Heart left ventricle (tissue), 16 donors: ENCODE measurements around the gene EBF4. TPM values are rescaled to one million over a fixed set of nuclear protein-coding genes. Genes with fewer than 3 reads are reported as not detected.

Source experiments
- ATAC-seq, 4 donors: fragments of 200-7000 bp; cut with Tn5 transposase; one replicate each; pipeline ENCODE4 v1.9.1; 2020 to 2022; ENCODE audit warnings: moderate library complexity in 4 of 4, mild to moderate bottlenecking in 3 of 4, moderate number of reproducible peaks in 1 of 4
- DNase-seq, 5 donors: peaks; one replicate each; pipeline ENCODE4 v3.0.0-alpha.2; 2020
- H3K27ac ChIP-seq, 12 donors: fragments of 200-600 bp; sonication (generic) in 4 of 12; one replicate each; pipeline versions ENCODE4 v1.5.0 to v1.8.0; 2016 to 2022; ENCODE audit warnings: mild to moderate bottlenecking in 2 of 12
- H3K27me3 ChIP-seq, 9 donors: fragments of 200-600 bp; sonication (generic) in 2 of 9; one replicate each; pipeline versions ENCODE4 v1.5.1 to v1.8.0; 2016 to 2022; ENCODE audit warnings: mild to moderate bottlenecking in 3 of 9
- H3K36me3 ChIP-seq, 9 donors: fragments of 200-600 bp; sonication (generic) in 2 of 9; one replicate each; pipeline versions ENCODE4 v1.5.0 to v1.8.0; 2018 to 2022; ENCODE audit warnings: mild to moderate bottlenecking in 2 of 9
- H3K4me1 ChIP-seq, 12 donors: fragments of 200-600 bp; sonication (generic) in 4 of 12; one replicate each; pipeline versions ENCODE4 v1.5.0 to v1.8.0; 2016 to 2022; ENCODE audit warnings: mild to moderate bottlenecking in 3 of 12
- H3K4me3 ChIP-seq, 12 donors: fragments of 200-600 bp; sonication (generic) in 4 of 12; one replicate each; pipeline versions ENCODE4 v1.5.0 to v1.8.0; 2017 to 2022; ENCODE audit warnings: mild to moderate bottlenecking in 9 of 12, moderate library complexity in 4 of 12
- H3K9me3 ChIP-seq, 12 donors: fragments of 200-600 bp; sonication (generic) in 4 of 12; one replicate each; pipeline versions ENCODE4 v1.5.0 to v1.8.0; 2016 to 2022; ENCODE audit warnings: mild to moderate bottlenecking in 1 of 12
- CTCF ChIP-seq, 12 donors: fragments of 200-600 bp; sonication (generic) in 4 of 12; IDR thresholded peaks; one replicate each; pipeline versions ENCODE4 v1.5.0 to v1.8.0; 2018 to 2022; ENCODE audit warnings: antibody characterized with exemption in 12 of 12, mild to moderate bottlenecking in 5 of 12
- POLR2A ChIP-seq, 2 donors: fragments of 450-650 bp; IDR thresholded peaks; one replicate each; pipeline ENCODE4 v1.6.1; 2017; ENCODE audit warnings: antibody characterized with exemption in 2 of 2, mild to moderate bottlenecking in 2 of 2, moderate library complexity in 2 of 2
- WGBS, 4 donors: extraction: QIAGEN DNeasy Blood & Tissue Kit in 2 of 4; methylation state at CpG; one replicate each; pipeline versions ENCODE4 v1.1.5 to v1.1.7; 2013 to 2018; 5-methylcytosine and 5-hydroxymethylcytosine counted together
- intact Hi-C, 10 donors: fragments of 100-400 bp; cut with DNase I; formaldehyde crosslinking; loops; one replicate each; pipeline versions ENCODE4 v1.11.1 to v1.14.2; 2022
- polyA plus RNA-seq, 2 donors: library from polyadenylated mRNA; stranded (reverse); fragments of 200-250 nt; gene quantifications; one replicate each; pipeline ENCODE4 v1.2.3, GENCODE V29; 2013
- total RNA-seq, 9 donors: library from RNA; depleted of rRNA in 2 of 9; stranded (reverse); fragments of >200 nt in 2 of 9; fragmentation: NEBNext Ultra II Directional in 3 of 9; extraction: Animal tissue kit (Norgen Biotek cat#: 25700) in 3 of 9; gene quantifications; one replicate each; pipeline versions ENCODE4 v1.1.0 to v1.2.4, GENCODE V29; 2016 to 2023
- donor health status: ischemic (EF 13 %, LVEDD 7.1; RV severe dilation, severe dysfunction).
- donor health status: healthy with polysubstance abuse.
- donor health status: DM: no; HTN: yes; CAD: no.
- donor health status: DM: no; HTN: no; CAD: no.
- donor health status: ischemic (EF 25% LVEDD 6.9; RV normal size, moderate dysfunction).
- donor health status: ischemic (EF 25% LVEDD 5.7; RV mildly dilated, moderate dysfunction).
- donor health status: healthy.
- donor health status: DM: yes; HTN: yes; CAD: no.
- donor health status: ischemic (EF 35%, LVEDD 5.7; RV mildly dilated, moderate dysfunction).
- donor health status: nonischemic (EF 11% LVEDD 7.7; RV severe dilation, severe dysfunction).
- donor health status: DM: yes; HTN: yes; CAD: no.
- donor health status: PGD.
- donor health status: ischemic (EF 29% LVEDD 5.4; RV normal size, mild dysfunction).
- donor health status: nonischemic (EF 23%, LVEDD 6.1; RV moderate dilation, normal function).

The EBF4 gene
- total and polyA plus RNA-seq, 11 donors = 2.5 to 6.4 (median 3.8) TPM

DNA sequence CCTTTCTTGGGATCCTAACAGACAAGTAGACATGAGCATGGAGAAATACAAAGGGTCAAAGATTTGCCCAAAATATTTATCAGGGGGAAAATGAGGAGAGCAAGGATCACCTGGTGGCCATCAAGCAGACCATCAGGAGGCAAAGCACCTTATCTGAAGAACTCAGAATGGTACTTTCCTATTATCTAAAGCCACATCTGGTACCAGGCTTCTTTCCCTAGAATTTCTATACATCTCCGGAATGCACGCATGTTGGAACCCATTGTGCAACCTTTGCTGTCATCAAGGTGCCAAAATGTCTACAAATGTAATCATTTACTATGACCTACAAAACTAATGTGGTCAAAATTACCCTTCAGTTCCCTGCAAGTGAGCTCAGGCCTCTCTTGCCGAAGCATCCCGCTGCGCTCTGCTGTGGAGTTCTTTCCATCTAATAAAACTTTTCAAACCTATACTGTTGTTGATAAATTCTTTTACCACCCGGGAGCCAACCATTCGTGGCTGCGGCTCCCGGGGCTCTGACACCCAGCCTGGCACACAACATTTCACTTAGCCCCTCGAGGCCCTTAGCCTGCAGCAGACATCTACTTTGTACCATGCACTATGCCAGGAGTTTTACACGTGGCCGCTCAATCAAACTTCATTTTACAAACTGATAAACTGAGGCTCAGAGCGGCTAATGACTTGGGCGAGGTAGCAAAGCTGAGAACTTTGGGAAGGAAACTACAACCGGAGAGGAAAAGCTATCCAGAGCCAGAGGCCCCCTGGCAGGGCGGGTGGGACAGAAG lies 111.7 kb downstream of the EBF4 start:
- peaks cover 0 to 5% (median 0%) of the 10 kb centered on the region in 12 donors for H3K9me3 ChIP-seq
- TF ChIP-seq CTCF (IDR thresholded peaks at IDR 0.05) (no peak), POLR2A (IDR thresholded peaks at IDR 0.05) (no peak)
- peaks cover 0 to 26% (median 0%) of the 10 kb centered on the region in 12 donors for H3K4me1 ChIP-seq
- 46 to 52% (median 51%) methylated on average over 16 of the region's 16 CpGs for WGBS, 4 donors
- ATAC-seq = no peak
- intact Hi-C loops = no loop called here
- no peak overlapping the region for H3K27ac ChIP-seq
- DNase-seq = no peak
- H3K36me3 ChIP-seq = no peaks in the 10 kb centered on the region
- H3K4me3 ChIP-seq = no peak overlapping the region
- H3K27me3 ChIP-seq = peaks cover 31 to 98% (median 72%) of the 10 kb centered on the region in 9 donors

GRCh38 chr20:2804852-2805688 lies 112.5 kb downstream of the EBF4 start:
- ATAC-seq (peak in 2 of 4 donors; percentile 33 to 36), DNase-seq (no peak)
- no peak for TF ChIP-seq CTCF (IDR thresholded peaks at IDR 0.05)
- no peak for TF ChIP-seq POLR2A (IDR thresholded peaks at IDR 0.05)
- intact Hi-C loops = no loop called here
- Histone ChIP-seq H3K9me3 (peaks cover 0 to 5% (median 0%) of the 10 kb centered on the region in 12 donors), H3K27ac (no peak overlapping the region), H3K36me3 (no peaks in the 10 kb centered on the region), H3K4me1 (peaks cover 0 to 18% (median 0%) of the 10 kb centered on the region in 12 donors), H3K4me3 (peak overlapping the region in 1 of 12 donors; percentile 35), H3K27me3 (peaks cover 26 to 97% (median 64%) of the 10 kb centered on the region in 9 donors)
- 6 to 12% (median 10%) methylated on average over 46 to 49 of the region's 49 CpGs for WGBS, 4 donors

DNA sequence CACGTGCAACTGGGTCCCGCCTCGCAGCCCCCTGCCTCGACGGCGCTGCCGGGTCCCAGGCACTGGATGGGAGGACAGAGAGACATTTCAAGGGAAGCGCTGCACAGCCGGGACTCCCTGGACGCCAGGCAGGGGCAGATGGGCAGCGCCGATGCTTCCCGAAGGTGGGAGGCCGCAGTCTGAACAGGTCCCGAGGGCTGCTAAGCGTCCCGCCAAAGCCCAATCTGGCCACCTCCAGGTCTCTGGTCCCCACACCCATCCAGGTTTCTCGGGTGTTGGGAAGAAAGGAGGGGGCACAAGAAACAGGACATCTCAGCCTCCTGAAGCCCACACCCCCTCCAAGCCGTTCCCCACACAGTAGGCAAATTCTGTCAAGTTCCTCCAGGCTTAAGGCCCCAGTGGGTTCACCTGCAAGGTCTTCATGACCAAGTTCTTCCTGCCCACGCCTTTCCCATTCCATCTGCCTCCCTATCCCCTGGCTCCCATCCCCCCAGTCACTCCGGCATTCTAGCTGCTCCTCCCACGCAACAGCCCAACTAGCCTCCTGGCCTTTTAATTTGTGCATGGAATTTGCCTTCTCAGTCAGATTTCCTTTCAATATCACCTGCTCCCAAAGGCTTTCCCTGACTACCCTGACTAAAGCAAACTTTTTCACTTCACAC lies 113.2 kb downstream of the EBF4 start:
- Histone ChIP-seq H3K4me1 (peaks cover 0 to 12% (median 0%) of the 10 kb centered on the region in 12 donors), H3K4me3 (no peak overlapping the region), H3K9me3 (peaks cover 0 to 5% (median 0%) of the 10 kb centered on the region in 12 donors), H3K27me3 (peaks cover 20 to 97% (median 58%) of the 10 kb centered on the region in 9 donors), H3K27ac (no peak overlapping the region), H3K36me3 (no peaks in the 10 kb centered on the region)
- intact Hi-C loops = no loop called here
- DNase-seq (no peak), ATAC-seq (no peak)
- TF ChIP-seq CTCF (IDR thresholded peaks at IDR 0.05) (no peak), POLR2A (IDR thresholded peaks at IDR 0.05) (no peak)
- 14 to 25% (median 18%) methylated on average over 14 to 22 of the region's 22 CpGs for WGBS, 4 donors
